Activated CD4-positive, CD25-positive, alpha-beta regulatory T cell treated with anti-CD3 and anti-CD28 coated beads, Interleukin-2, amount 50 U/mL, for 24 hours (primary cell): ENCODE results near the gene PISD.

Experiments
- ATAC-seq, 2 donors: fragments of 150-1000 bp; cut with Tn5 transposase; one replicate each; pipeline ENCODE4 v1.10.0; 2021; ENCODE audit warnings: mild to moderate bottlenecking in 1 of 2, moderate library complexity in 1 of 2

The PISD gene

DNA sequence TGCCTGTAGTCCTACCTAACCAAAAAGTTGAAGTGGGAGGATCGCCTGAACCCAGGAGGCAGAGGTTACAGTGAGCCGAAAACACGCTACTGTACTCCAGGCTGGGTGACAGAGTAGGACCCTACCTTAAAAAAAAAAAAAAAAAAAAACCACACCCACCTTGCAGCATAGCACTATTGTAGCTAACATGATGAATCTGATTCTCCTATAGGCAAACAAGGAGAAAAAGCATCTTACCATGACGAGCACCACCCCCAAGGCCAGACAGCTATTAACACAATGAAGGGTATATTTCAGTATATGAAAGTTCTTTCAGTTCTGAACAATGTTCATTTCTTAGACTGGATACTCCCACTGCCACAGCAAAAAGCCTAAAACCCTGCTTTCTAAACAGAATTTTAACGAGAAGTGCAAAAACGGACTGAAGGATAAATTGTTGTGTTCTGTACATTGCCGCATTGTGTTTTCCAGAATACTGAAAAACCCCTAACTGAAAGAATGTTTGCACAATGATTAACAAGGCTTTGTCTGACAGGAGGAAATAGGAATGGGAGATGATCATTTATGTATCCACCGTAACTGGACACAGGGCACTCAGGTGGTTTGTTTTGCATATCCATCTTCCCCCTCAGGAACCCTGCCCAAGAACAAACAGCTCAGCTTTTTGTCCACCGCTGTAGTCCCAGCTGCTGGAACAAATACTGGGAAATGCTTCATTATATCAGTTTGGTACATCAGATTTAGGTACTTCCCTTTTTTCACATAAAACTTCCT is 8.9 kb downstream of the PISD start:
- ATAC-seq, result no peak

DNA sequence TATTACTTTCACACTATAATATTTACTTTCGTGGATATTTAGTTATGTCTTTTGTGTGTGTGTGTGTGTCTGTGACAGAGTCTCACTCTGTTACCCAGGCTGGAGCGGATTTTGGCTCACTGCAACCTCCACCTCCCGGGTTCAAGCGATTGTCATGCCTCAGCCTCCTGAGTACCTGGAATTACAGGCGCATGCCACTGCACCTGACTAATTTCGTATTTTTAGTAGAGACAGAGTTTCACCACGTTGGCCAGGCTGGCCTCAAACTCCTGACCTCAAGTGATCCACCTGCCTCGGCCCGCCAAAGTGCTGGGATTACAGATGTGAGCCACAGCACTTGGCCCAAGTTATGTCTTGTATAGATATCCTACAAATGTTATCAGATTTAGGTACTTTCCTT is 9.9 kb downstream of the PISD start:
- ATAC-seq, result no peak

DNA sequence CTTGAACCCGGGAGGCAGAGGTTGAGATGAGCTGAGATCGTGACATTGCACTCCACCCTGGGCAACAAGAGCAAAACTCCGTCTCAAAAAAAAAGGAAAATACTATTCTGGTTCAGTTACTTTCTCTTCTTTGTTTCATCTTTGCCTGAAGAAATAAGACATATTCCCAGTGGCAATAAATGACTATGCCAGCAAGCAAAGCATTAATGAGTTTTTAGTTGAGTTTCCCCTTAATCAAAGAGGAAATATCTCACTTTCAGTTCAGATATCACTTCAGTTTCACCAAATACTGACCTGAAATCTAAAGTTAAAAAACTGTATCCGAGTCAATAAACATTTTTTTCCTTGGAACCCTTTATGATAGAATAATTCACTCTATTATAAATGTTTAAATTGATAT is 10.4 kb downstream of the PISD start:
- no peak for ATAC-seq

DNA sequence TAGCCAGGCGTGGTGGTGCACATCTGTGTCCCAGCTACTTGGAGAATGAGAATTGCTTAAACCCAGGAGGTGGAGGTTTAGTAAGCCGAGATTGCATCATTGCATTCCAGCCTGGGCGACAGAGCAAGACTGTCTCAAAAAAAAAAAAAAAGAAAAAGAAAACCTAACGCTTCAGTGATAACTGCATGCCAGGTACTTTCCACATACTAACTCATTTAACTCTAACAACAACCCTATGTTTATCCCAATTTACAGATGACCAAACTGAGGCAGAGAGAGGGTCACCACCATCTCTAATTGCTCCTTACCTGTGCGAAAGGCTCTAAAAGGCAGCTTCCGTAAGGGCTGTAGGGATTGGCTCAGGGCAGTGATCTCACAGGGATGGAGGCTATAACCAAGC is 11.6 kb downstream of the PISD start:
- ATAC-seq, result no peak

DNA sequence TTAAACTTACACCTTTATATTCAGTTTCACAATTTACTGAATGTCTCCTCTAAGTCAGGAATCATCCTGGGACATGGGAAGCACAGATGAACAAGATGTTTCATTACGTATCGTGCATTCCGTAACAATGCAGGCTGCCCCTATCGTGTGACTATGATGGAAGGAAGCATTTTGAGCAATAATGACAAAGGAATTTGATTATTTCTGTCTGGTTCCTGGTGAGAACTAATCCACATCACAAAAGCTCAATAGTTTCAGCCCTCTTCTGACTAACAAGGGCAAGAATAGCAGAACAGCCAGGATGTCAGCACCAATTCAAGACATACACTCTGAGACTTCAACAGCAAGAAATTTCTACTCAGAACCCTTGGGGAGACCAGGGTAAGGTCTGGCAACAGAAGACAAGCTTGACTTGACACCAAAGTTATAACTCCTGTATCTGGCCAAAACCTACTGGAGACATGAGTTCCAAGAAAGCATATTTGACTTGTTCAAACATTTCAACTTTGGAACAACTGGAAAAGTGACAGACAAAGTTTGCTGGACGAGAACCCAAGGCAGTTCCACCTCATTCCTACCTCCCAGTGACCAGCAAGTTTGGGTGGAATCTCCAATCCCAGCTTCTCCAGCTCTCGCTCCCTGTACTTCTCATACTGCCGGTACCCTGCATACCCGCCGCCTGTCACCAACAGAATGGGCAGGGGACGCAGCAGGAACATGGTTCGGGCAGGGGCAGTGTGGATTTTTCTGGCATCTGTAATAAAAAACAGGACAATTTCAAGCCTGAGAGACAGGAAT is 14.3 kb downstream of the PISD start:
- ATAC-seq, result no peak

DNA sequence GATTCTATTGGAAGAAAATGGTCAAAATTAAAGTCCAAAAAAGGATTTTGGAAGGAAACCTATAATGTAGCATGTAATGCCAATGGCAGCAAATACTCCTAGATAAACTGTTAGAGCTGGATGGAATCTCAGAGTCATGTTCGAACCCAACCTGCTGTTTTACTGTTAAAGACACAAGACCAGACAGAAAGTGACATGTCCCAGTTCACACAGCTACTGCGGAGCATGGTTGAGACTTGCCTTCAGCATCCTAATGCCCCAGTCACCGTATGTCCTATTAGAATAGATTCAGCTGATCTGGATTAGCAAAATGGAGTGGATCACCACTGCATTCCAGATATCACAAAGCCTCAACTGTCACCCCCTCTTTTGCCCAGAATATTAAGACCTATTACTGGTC is 14.9 kb downstream of the PISD start:
- no peak for ATAC-seq

DNA sequence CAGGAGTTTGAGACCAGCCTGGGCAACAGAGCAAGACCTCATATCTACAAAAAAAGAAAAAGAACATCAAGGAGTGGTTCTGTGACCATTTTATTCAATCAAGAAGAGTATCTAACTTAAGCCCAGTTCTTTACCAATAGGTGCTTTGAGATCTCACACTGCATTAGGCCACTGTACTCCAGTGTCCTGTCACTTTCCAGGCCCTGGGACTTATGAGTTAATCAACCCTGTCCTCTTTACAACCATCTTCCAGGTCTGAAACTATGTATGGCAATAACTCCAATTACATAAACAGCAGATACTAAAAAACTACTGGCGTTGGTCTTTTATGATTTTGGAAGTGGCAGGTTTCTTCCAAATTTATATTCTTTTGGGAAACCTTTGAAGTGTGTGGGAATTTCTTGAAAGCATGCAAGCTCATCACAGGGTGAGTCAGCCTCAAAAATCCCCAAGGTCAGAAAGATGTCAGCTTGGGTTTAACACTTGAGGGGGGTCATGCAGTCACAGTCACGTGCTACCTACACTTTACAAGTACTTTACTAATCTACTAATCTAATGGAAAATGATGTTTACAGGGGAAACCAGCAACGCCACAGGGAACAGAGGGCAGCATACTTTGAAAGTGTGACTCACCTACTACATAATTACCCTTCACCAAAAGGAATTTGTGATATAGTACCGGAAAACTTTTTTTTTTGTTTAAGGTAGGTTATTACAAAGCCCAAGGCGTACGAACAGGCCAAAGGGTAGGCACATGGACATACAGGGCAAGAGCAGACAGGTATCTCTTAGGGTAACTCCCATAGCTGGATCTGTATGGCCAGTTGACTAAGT is 15.6 kb downstream of the PISD start:
- ATAC-seq, result peak; percentile 89 to 91

DNA sequence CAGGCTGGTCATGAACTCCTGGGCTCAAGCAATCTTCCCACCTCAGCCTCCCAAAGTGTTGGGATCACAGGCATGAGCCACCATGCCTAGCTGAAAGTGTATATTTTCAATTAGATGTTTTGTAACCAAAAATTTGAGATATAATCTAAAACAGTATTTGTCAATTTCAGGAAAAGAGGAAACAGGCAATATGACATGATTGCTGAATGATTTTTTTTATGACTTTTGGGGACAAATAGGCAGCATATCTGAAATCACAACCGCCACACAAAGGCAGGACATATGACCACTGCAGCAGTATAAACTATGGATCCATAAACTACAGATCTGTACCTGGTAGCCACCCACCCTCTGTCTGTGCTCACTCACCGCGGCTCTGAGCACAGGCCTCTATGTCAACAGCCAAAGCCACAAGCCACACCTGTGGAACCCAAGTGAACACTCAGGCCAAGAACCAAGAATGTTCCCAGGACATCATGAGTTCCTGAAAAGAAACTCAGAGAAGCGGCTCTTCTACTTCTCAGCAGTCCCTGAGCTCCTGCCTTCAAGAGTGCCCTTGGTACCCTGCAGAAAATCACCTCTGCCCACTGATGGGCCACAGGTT is 22.5 kb downstream of the PISD start:
- ATAC-seq, result peak in 1 of 2 donors; percentile 14

DNA sequence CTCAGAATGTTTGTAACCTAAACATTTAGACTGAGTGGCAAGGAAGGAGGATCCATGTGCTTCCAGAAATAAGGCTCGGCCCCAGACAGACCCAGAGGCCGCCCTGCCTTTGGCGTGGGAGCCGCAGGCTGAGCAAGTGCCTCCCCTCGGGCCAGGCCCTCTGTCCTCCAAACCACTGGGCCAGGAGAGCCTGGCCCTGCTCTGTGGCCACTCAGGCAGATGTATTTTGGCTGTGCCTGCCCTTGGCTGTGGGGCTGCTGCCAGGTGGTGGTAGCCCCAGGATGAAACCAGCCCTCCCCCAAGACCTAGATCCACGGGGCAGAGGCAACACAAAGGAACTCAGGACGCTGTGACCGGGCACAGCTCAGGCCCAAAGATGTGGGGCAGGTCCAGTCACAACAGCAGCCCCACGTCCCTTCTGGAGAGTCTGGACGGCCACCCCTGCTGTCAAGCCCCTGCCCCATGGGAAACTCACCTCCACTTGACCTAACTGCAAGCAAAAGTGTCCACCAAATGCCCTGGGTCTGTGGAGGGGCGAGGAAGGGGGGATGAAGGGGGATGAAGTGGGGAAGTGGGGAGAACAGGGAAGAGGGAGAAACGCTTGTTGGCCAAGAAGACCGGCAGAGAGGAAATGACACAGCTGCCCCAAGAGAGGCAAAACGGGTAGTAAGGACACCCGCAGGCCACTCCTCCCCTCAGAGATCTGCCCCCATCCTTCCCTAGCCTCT is 24.0 kb downstream of the PISD start:
- ATAC-seq, result no peak

DNA sequence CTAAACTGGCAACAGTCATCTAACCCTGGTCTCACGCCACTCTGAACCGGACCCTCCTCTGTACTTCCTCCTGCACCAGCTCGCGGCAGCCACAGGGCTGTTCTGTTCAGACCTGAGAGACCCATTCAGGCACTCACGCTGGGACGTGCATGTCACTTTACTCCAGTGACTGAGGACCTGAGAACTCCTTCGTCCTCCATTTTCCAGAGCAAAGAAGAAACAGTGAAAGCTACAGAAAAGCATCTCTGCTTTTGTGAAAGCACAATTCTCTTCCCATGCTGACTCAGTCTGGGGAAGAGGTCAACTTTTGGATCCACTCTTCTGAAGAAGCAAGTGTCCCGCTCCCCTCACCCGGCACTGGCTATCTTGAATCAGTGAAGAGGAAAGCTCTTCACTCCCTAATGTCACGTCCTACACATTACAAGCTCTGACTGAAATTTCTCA is 24.5 kb downstream of the PISD start:
- no peak for ATAC-seq

DNA sequence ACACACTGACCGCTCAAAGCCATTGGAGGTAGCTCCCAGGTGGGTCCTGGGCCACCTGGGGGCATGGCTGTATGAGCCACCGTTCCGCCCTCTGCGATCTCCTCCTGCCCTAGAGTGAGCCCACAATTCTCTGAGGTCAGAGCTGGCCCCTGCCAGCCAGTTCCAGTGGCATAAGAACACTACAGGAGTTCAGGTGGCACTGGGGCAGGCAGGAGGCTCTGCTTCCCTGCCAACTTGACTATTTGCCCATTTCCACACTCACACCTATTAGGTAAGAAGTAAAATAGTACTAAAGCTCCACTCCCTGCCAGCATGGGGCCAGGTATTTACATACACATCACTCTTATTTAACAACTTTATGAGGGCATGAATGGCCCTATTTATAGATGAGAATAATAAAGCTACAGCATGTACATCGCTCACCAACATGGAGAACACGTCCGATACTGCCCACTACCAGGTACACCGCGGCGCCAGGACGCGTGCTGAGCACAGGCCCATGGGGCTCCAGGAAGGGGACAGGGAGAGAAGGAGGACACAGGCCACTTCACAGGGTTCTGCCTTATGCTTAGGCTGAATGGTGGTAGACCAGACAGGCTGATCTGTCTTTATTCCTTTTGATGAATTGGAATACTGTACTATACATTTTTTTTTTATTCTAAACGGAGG is 26.2 kb downstream of the PISD start:
- no peak for ATAC-seq

DNA sequence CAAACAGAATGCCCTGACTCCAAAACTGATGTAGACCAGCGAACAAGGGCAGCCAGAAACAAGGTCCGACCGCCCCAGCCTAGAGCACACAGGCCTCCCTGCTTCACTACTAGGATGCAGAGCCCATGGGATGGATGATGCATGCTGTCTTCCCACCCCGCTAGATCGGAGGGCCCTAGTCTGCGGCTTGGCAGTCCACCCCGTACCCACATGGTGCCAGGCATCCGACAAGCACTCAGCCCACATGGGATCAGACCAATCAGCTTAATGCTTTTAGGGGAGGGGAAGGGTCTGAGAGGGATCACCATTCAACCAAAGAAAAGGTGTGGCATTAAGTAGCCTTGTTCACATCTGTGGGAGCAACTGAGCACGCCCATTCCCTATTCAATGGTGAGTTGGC is 30.6 kb downstream of the PISD start:
- no peak for ATAC-seq

DNA sequence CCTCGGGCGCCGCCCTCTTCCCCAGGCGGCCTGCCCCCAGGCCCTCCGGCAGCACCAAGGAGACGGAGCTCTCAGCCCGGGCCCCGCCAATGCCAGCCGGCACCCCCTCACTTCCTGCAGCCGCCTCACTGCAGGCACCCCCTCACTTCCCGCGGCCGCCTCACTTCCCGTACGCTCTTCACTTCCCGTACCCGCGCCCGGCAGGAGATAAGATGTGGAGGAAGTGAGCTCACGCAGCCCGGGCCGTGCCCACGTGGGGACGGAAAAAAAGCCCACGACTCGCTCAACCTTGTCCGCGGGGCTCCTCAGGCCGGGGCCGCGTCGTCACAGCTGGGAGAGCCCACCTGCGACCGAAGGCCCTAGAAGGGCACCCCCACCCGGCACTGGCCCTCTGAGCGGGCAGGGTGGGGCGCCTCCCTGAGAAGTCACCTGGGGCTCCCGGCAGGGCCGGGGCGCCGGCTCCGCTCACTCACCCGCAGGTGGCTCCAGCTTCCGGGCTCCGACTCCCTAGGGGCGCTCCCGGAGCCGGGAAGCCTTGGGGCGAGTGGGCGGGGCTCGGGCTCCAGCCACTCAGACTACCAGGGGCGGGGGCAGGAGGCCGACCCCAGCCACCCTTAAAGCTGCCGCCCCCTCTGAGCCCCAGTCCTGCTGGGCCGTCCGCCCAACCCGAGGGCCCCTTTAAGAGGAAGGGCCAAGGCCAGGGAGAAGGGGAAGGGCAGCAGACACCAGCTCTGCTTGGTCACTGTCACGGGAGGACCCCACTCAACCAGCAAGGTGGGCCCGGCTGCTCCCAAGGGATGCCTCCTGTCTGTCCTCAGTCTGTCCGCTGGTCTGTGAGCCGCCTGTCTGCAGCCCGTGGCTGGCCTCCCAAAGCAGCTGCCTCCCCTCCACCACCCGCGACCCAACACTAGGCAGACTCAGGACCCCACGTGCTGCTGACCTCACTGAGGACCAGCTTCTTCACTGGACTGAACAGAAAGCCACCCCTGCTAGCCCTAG is 31.4 kb downstream of the PISD start:
- peak; percentile 88 to 89 for ATAC-seq

DNA sequence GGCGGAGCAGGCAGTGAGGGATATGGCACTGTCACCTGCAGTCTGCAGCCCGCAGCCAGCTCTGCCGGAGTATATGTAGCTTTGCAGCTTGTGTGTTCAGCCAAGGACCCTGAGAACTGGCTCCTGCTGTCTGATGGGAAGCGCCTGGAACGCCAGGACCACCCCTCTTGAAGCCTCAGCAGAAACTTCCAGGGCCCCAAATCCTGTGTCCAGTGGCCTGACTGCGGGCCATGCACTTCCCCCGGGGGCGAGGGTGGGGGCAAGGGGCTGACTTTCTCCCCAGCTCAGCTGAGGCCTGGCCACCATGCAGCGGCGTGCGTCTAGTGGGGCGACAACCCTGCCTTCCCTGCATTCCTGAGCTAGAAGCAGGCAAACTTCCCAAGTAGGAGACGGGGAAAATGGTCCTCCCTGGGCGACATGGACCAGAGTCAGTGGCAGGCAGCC is 32.3 kb downstream of the PISD start:
- no peak for ATAC-seq

DNA sequence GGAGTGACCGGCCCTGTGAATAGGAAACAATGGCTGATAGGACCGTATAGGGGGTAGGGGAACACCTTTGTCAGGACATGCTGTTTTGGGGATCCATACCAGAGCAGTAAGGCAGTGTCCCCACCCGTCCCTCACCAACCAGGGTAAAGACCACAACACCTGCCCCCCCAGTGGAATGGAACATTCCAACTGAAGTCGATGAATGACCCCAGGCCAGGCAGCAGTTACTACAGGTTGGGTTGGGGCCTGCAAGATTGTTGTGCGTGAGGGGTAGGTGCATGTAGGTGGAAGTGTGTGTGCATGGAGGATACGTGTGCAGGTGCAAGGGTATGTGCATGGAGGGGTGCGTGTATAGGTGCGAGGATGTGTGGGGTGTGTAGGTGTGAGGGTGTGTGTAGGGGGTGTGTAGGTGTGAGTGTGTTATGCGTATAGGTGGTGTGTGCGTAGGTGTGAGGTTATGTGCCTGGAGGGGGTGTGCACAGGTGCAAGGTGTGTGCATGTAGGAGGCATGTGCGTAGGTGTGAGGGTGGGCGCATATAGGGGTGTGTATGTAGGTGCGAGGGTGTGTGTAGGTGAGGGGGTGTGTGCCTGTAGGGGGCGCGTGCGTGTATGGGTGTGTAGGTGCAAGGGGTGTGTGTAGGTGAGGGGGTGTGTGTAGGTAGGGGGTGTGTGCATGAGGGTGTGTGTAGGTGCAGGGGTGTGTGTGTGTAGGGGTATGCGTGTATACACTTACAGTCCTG is 32.9 kb downstream of the PISD start:
- ATAC-seq, result no peak

DNA sequence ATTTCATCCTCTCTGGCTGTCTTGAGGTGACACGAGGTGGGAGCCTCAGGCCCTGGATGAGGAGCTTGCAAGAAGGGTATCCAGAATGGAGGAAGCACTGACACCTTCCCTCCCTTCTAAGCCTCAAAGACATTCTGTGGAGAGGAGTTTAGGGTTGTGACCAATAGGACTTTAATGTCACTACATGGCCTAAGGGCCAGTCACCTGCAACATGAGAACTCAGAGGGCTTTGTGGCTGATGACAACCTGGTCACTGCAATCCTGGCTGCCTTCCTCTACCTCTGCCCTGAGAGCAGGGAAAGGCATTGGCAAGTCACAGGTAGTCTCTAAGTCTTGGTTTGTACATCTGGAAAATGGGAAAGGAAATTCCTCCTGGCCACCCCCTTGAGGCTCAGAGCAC is 33.7 kb downstream of the PISD start:
- ATAC-seq, result no peak

DNA sequence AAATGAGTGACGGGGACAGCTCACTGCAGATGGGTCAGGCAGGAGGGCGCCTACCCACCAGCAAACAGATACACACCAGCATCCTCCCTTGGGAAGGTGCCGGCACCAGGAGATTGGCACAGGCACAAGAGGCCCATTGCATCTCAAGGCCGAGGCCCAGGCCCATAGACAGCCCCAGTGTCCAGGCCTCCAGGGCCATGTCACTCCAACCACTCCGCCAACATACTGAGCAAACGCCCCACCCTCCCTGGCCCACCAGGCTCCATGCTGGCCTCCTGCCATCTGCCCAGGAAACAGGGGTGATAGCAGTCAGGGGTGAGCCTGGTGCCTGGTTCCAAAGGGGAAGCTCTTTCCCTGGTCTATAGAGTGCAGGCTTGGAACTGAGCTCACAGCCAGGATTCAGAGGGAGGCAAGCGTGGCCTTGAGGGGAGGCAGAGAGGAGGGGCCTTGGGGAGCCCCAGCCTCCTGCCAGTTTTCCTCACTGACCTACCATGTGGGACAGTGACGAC is 34.7 kb downstream of the PISD start:
- ATAC-seq, result no peak

DNA sequence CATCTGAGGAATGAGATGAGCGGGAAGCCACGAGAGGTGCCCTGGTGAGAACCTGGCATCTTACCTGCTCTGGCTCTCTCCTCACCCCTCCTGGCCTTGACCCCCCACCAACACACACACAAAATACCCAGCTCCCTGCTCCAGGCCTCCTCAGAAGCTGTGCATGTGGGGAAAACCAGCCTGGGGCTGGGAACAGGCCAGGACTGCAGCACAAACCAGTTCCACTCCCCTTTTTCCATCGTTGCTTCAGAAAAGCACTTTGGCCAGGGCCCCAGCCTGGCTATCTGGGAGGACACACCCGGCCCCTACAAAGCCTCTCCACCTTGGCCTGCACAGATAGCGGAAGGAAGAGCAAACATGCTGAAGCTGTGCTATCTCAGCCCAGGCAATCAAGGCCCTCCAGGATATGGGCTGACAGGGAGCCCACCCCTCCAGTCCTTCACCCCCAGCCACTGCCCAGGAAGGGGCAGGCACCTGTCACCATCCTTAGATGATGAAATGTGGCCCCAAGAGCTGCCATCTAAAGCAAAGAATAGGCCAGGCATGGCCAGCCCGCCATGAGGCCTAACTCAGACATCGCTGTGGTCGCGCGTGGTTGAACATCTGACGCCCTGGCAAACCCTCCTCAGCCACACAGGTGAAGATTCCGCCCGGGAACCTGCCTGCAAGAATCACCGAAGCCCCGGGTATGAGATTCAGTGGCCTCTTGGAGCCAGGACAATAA is 35.4 kb downstream of the PISD start:
- no peak for ATAC-seq
